Astrocyte (in vitro differentiated cells and primary cell): ENCODE data around the gene MTMR6. TPM values are rescaled to one million over a fixed set of nuclear protein-coding genes. Genes with fewer than 3 reads are reported as not detected.
A peak's percentile ranks its signal among the peaks of the same experiment; 100 is the strongest.

Experiments
- DNase-seq: peaks from one replicate; pipeline ENCODE4 v3.0.0-alpha.2; 2010; ENCODE audit warnings: low read depth
- FAIRE-seq: peaks from 2 replicates; lab custom pipeline; 2011; peaks lifted over from hg19 to GRCh38; lab: Jason Lieb, UNC
- H2AFZ ChIP-seq: 2 replicates; pipeline ENCODE4 v1.6.0; 2012; ENCODE audit warnings: low read depth, low read length, inconsistent platforms
- H3K27ac ChIP-seq: 2 replicates; pipeline ENCODE4 v1.5.1; 2011; ENCODE audit warnings: low read depth, low read length, inconsistent platforms
- H3K27me3 ChIP-seq: 2 replicates; pipeline ENCODE4 v1.6.0; 2011; ENCODE audit warnings: low read length, inconsistent platforms; ENCODE audit not compliant: insufficient read depth
- H3K36me3 ChIP-seq: 2 replicates; pipeline ENCODE4 v1.5.1; 2011; ENCODE audit warnings: low read length, inconsistent platforms; ENCODE audit not compliant: insufficient read depth
- H3K4me1 ChIP-seq: 2 replicates; pipeline ENCODE4 v1.5.1; 2011; ENCODE audit warnings: low read length, inconsistent platforms; ENCODE audit not compliant: insufficient read depth
- H3K4me2 ChIP-seq: 2 replicates; pipeline ENCODE4 v1.6.0; 2012; ENCODE audit warnings: low read length, inconsistent platforms
- H3K4me3 ChIP-seq: 2 replicates; pipeline ENCODE4 v1.5.1; 2011; ENCODE audit warnings: low read depth, mild to moderate bottlenecking, low read length, inconsistent platforms; ENCODE audit not compliant: insufficient read depth
- H3K79me2 ChIP-seq: 2 replicates; pipeline ENCODE4 v1.6.0; 2012; ENCODE audit warnings: mild to moderate bottlenecking, low read length, inconsistent platforms; ENCODE audit not compliant: insufficient read depth
- H3K9ac ChIP-seq: 2 replicates; pipeline ENCODE4 v1.6.0; 2012; ENCODE audit warnings: mild to moderate bottlenecking, low read length, inconsistent platforms
- H3K9me3 ChIP-seq: 2 replicates; pipeline ENCODE4 v1.5.1; 2012; ENCODE audit warnings: low read depth, mild to moderate bottlenecking, low read length, inconsistent platforms; ENCODE audit not compliant: insufficient read depth
- H4K20me1 ChIP-seq: 2 replicates; pipeline ENCODE4 v1.6.0; 2012; ENCODE audit warnings: low read length, inconsistent platforms; ENCODE audit not compliant: insufficient read depth
- H3K27ac Mint-ChIP-seq: one replicate; pipeline ENCODE4 v1.8.0; 2021; ENCODE audit warnings: mild to moderate bottlenecking, mixed read lengths; ENCODE audit not compliant: unreplicated experiment
- H3K27me3 Mint-ChIP-seq: one replicate; pipeline ENCODE4 v1.8.0; 2021; ENCODE audit warnings: low read depth, mixed read lengths; ENCODE audit not compliant: unreplicated experiment
- H3K36me3 Mint-ChIP-seq: one replicate; pipeline ENCODE4 v1.8.0; 2021; ENCODE audit warnings: low read depth, mixed read lengths; ENCODE audit not compliant: unreplicated experiment
- H3K4me1 Mint-ChIP-seq: one replicate; pipeline ENCODE4 v1.8.0; 2021; ENCODE audit warnings: low read depth, mixed read lengths; ENCODE audit not compliant: unreplicated experiment
- H3K4me3 Mint-ChIP-seq: one replicate; pipeline ENCODE4 v1.8.0; 2021; ENCODE audit warnings: mild to moderate bottlenecking, moderate library complexity, mixed read lengths; ENCODE audit not compliant: unreplicated experiment
- H3K9me3 Mint-ChIP-seq: one replicate; pipeline ENCODE4 v1.8.0; 2021; ENCODE audit warnings: mild to moderate bottlenecking, mixed read lengths; ENCODE audit not compliant: unreplicated experiment
- EZH2 ChIP-seq: IDR thresholded peaks from 2 replicates; pipeline ENCODE4 v1.6.1; 2012; ENCODE audit warnings: mild to moderate bottlenecking, low read length, inconsistent platforms; ENCODE audit not compliant: insufficient read depth
- total RNA-seq: library from RNA; stranded (reverse); gene quantifications from 2 replicates; pipeline ENCODE4 v1.2.1, GENCODE V29; 2021
- TF ChIP-seq, protein P1 (sequence below): IDR thresholded peaks from 2 replicates; pipeline ENCODE4 v1.5.1; 2011; ENCODE audit warnings: low read depth, mild to moderate bottlenecking, inconsistent platforms, low read length, moderate library complexity; ENCODE audit not compliant: insufficient read depth

The MTMR6 gene
- total RNA-seq, 1 donor from 2014 or later = 18.5 TPM

DNA sequence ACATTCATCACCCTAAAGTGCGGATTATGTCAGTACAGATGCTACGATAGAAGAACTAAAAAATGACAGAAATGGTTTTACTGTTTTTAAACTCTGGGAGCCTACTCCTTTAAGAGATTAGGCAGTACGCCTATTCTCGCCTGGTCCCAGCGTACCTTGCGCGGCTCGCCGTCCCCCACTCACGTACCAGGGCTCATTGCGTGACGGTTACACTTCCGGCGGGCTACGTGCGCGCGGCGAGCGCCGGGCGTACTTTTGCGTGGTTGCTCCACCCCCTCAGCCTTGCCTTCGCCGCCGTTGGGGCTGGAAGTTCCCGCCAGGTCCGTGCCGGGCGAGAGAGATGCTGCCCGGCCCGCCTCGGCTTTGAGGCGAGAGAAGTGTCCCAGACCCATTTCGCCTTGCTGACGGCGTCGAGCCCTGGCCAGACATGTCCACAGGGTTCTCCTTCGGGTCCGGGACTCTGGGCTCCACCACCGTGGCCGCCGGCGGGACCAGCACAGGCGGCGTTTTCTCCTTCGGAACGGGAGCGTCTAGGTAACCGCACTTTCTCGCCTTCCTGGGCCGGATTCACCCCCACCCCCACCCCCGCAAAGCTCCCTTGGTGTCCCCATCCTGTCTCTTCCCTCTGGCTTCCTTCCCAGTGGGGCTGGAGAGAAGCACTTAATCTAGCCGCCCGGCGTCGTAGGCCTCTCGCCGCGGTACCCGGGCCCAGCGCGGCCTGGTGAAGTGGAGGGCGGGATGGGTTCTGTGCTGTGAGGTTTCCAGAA is 14.2 kb upstream of the MTMR6 start, which contains the start of gene NUP58:
Gene NUP58, plus strand, starts transcription at position 279 of the 767 bp plus-strand sequence. Its CDS starts 149 bp downstream, at position 428.
- peaks cover 10% of the 10 kb centered on the region for H3K4me1 ChIP-seq
- H3K27me3 ChIP-seq = peaks cover 6% of the 10 kb centered on the region
- FAIRE-seq (peak; percentile 83), DNase-seq (peak; percentile 90)
- peaks cover 5% of the 10 kb centered on the region for H3K36me3 ChIP-seq
- peak within 1 kb of the TSS; percentile 87 for H3K4me2 ChIP-seq
- Mint-ChIP-seq H3K36me3 (peaks cover 2% of the 10 kb centered on the region), H3K9me3 (no peaks in the 10 kb centered on the region), H3K4me3 (peak within 1 kb of the TSS; percentile 98), H3K27ac (peak within 1 kb of the TSS; percentile 94), H3K27me3 (no peaks in the 10 kb centered on the region), H3K4me1 (peaks cover 9% of the 10 kb centered on the region)
- H3K27ac ChIP-seq = peak within 1 kb of the TSS; percentile 96
- no peaks in the 10 kb centered on the region for H3K9me3 ChIP-seq
- H4K20me1 ChIP-seq = peaks cover 35% of the 10 kb centered on the region
- peak within 1 kb of the TSS; percentile 96 for H2AFZ ChIP-seq
- peaks cover 50% of the 10 kb centered on the region for H3K79me2 ChIP-seq
- peak within 1 kb of the TSS; percentile 96 for H3K9ac ChIP-seq
- no peak for TF ChIP-seq EZH2
- TF ChIP-seq, protein P1, sequence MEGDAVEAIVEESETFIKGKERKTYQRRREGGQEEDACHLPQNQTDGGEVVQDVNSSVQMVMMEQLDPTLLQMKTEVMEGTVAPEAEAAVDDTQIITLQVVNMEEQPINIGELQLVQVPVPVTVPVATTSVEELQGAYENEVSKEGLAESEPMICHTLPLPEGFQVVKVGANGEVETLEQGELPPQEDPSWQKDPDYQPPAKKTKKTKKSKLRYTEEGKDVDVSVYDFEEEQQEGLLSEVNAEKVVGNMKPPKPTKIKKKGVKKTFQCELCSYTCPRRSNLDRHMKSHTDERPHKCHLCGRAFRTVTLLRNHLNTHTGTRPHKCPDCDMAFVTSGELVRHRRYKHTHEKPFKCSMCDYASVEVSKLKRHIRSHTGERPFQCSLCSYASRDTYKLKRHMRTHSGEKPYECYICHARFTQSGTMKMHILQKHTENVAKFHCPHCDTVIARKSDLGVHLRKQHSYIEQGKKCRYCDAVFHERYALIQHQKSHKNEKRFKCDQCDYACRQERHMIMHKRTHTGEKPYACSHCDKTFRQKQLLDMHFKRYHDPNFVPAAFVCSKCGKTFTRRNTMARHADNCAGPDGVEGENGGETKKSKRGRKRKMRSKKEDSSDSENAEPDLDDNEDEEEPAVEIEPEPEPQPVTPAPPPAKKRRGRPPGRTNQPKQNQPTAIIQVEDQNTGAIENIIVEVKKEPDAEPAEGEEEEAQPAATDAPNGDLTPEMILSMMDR = no peak
- peak within 1 kb of the TSS; percentile 86 for H3K4me3 ChIP-seq

DNA sequence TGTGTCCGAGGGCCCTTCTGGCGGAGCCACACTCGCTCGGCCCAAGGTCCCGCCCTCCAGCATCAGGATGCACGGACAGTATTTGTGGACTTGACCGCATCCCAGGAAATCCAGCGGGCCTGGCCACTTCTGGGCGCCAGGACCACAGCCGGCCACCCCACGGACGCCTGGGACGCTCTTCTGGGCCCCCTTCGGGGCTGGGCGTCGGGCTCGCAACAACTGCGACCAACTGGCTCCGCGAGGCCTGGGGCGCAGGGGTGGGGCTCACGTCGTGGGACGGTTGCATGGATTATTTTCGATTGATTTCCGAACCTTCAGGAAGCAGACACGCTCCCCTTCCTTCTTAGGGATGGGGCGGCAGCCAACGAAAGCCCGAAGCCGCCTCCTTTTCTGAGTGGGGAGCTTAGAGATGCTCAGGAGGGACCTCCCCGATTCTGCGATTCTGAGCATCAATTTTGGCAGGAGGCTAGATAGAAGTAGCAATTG is 13.6 kb upstream of the MTMR6 start:
- H3K9me3 Mint-ChIP-seq = no peaks in the 10 kb centered on the region

More for the DNA sequence above, 13.6 kb upstream of the MTMR6 start:
- Histone ChIP-seq H4K20me1 (peaks cover 29% of the 10 kb centered on the region), H3K4me1 (peaks cover 10% of the 10 kb centered on the region), H3K9ac (peak overlapping the region; percentile 96), H3K9me3 (no peaks in the 10 kb centered on the region), H3K27ac (peak overlapping the region; percentile 96), H3K27me3 (peaks cover 9% of the 10 kb centered on the region), H3K4me3 (peak overlapping the region; percentile 86), H3K79me2 (peaks cover 44% of the 10 kb centered on the region), H3K36me3 (peaks cover 3% of the 10 kb centered on the region), H2AFZ (peak overlapping the region; percentile 96), H3K4me2 (peak overlapping the region; percentile 87)
- peak overlapping the region; percentile 98 for H3K4me3 Mint-ChIP-seq
- TF ChIP-seq, protein P1 = no peak
- TF ChIP-seq EZH2 = no peak
- peak overlapping the region; percentile 94 for H3K27ac Mint-ChIP-seq
- no peaks in the 10 kb centered on the region for H3K27me3 Mint-ChIP-seq
- peaks cover 9% of the 10 kb centered on the region for H3K4me1 Mint-ChIP-seq
- peaks cover 2% of the 10 kb centered on the region for H3K36me3 Mint-ChIP-seq
- FAIRE-seq = no peak
- DNase-seq = no peak
